H1 (cell line): ENCODE measurements around the gene TXNL4A. TPM values are rescaled to one million over a fixed set of nuclear protein-coding genes. Genes with fewer than 3 reads are reported as not detected.

Experiments used
- CTCF ChIA-PET: fragments of 300-600 bp; sonication (Branson Sonifier 250); formaldehyde crosslinking; loops from one replicate; lab custom pipeline; 2021; ENCODE audit not compliant: partially characterized antibody; lab: Charles Lee
- POLR2A ChIA-PET: fragments of 300-600 bp; sonication (Branson Sonifier 250); formaldehyde crosslinking; loops from one replicate; lab custom pipeline; 2021; ENCODE audit warnings: inconsistent platforms; ENCODE audit not compliant: partially characterized antibody; lab: Charles Lee
- DNase-seq, 2 experiments: peaks; one replicate each; pipeline versions ENCODE4 v3.0.0 to v3.0.0-alpha.2; 2010 to 2022; ENCODE audit warnings: low spot score in 2 of 2, low read depth in 1 of 2, mixed read lengths in 1 of 2
- FAIRE-seq: peaks from 2 replicates; lab custom pipeline; 2011; peaks lifted over from hg19 to GRCh38; lab: Jason Lieb, UNC
- H2AFZ ChIP-seq: 2 replicates; pipeline ENCODE4 v1.8.1; 2012; ENCODE audit warnings: low read length, inconsistent platforms
- H2AK5ac ChIP-seq: 2 replicates; pipeline ENCODE4 v1.6.1; 2013; ENCODE audit warnings: low read depth, low read length
- H2BK120ac ChIP-seq: replicated peaks from 2 replicates; pipeline ENCODE3; 2013; ENCODE audit warnings: low read depth, low read length, inconsistent platforms
- H2BK12ac ChIP-seq: 2 replicates; pipeline ENCODE4 v1.6.1; 2013; ENCODE audit warnings: low read depth, low read length
- H2BK15ac ChIP-seq: 2 replicates; pipeline ENCODE4 v1.6.1; 2013; ENCODE audit warnings: low read length
- H2BK20ac ChIP-seq: 2 replicates; pipeline ENCODE4 v1.6.1; 2013; ENCODE audit warnings: low read length
- H2BK5ac ChIP-seq: 2 replicates; pipeline ENCODE4 v1.6.1; 2013; ENCODE audit warnings: low read depth, low read length
- H3K14ac ChIP-seq: 2 replicates; pipeline ENCODE4 v1.6.1; 2013; ENCODE audit warnings: inconsistent platforms; ENCODE audit not compliant: insufficient read length
- H3K18ac ChIP-seq: 2 replicates; pipeline ENCODE4 v1.6.1; 2013; ENCODE audit warnings: low read length; ENCODE audit errors: extremely low read depth
- H3K23ac ChIP-seq: 2 replicates; pipeline ENCODE4 v1.6.1; 2013; ENCODE audit warnings: inconsistent platforms; ENCODE audit not compliant: insufficient read length
- H3K23me2 ChIP-seq: 2 replicates; pipeline ENCODE4 v1.6.1; 2013; ENCODE audit warnings: low read depth, low read length
- H3K27ac ChIP-seq: 2 replicates; pipeline ENCODE4 v1.6.1; 2011; ENCODE audit warnings: low read depth, low read length, inconsistent platforms
- H3K27me3 ChIP-seq, 4 experiments: replicated peaks in 1 of 4; 1 replicate in 1 of 4; 2 replicates in 3 of 4; pipeline versions ENCODE4 v1.6.1 to v1.8.1; 2011 to 2013; ENCODE audit warnings: low read length in 3 of 4, mild to moderate bottlenecking in 3 of 4, inconsistent platforms in 2 of 4, mixed read lengths in 2 of 4, moderate library complexity in 1 of 4; ENCODE audit not compliant: control insufficient read depth in 3 of 4, insufficient read depth in 3 of 4; ENCODE audit errors: extremely low read depth in 1 of 4
- H3K36me3 ChIP-seq, 4 experiments: 2 replicates each; pipeline versions ENCODE4 v1.6.1 to v1.8.1; 2011 to 2013; ENCODE audit warnings: mild to moderate bottlenecking in 4 of 4, low read length in 3 of 4, moderate library complexity in 2 of 4, control low read depth in 1 of 4, inconsistent platforms in 1 of 4; ENCODE audit not compliant: insufficient read depth in 4 of 4, control insufficient read depth in 2 of 4
- H3K4ac ChIP-seq: replicated peaks from 2 replicates; pipeline ENCODE3; 2013; ENCODE audit warnings: low read length, low read depth, mixed read lengths, inconsistent platforms; ENCODE audit not compliant: insufficient read length
- H3K4me1 ChIP-seq, 4 experiments: replicated peaks in 1 of 4; 1 replicate in 1 of 4; 2 replicates in 3 of 4; pipeline versions ENCODE4 v1.6.1 to v1.8.1; 2011 to 2013; ENCODE audit warnings: low read length in 3 of 4, inconsistent platforms in 2 of 4, mixed read lengths in 1 of 4; ENCODE audit not compliant: insufficient read depth in 4 of 4, control insufficient read depth in 3 of 4
- H3K4me2 ChIP-seq, 2 experiments: 2 replicates each; pipeline versions ENCODE4 v1.6.1 to v1.8.1; 2011 to 2013; ENCODE audit warnings: low read depth in 2 of 2, low read length in 2 of 2, control low read depth in 1 of 2, inconsistent platforms in 1 of 2, mild to moderate bottlenecking in 1 of 2; ENCODE audit not compliant: insufficient read depth in 1 of 2
- H3K4me3 ChIP-seq, 4 experiments: fragments of 200-600, 300-600 bp in 1 of 4; sonication (generic), shearing (Covaris generic), sonication (Bioruptor Twin) in 1 of 4; 2 replicates each; pipeline versions ENCODE4 v1.5.1 to v1.8.1; 2011 to 2016; ENCODE audit warnings: low read length in 4 of 4, low read depth in 3 of 4, control low read depth in 2 of 4, inconsistent platforms in 2 of 4, mild to moderate bottlenecking in 2 of 4, mixed read lengths in 1 of 4, moderate library complexity in 1 of 4; ENCODE audit not compliant: insufficient read depth in 2 of 4; ENCODE audit errors: extremely low read depth in 1 of 4
- H3K56ac ChIP-seq: replicated peaks from 2 replicates; pipeline ENCODE3; 2013; ENCODE audit warnings: low read depth, mild to moderate bottlenecking, mixed read lengths, low read length, inconsistent platforms; ENCODE audit not compliant: insufficient read length
- H3K79me1 ChIP-seq: 2 replicates; pipeline ENCODE4 v1.6.1; 2013; ENCODE audit warnings: low read depth, low read length, control low read depth
- H3K79me2 ChIP-seq, 2 experiments: 2 replicates each; pipeline versions ENCODE4 v1.6.1 to v1.8.1; 2012 to 2013; ENCODE audit warnings: low read length in 2 of 2, mild to moderate bottlenecking in 2 of 2, inconsistent platforms in 1 of 2; ENCODE audit not compliant: insufficient read depth in 2 of 2, control insufficient read depth in 1 of 2
- H3K9ac ChIP-seq, 4 experiments: replicated peaks in 1 of 4; 1 replicate in 1 of 4; 2 replicates in 3 of 4; pipeline versions ENCODE4 v1.6.1 to v1.8.1; 2011 to 2013; ENCODE audit warnings: low read depth in 3 of 4, low read length in 3 of 4, control low read depth in 2 of 4, mild to moderate bottlenecking in 2 of 4, moderate library complexity in 2 of 4, inconsistent platforms in 1 of 4; ENCODE audit errors: extremely low read depth in 1 of 4
- H3K9me3 ChIP-seq, 2 experiments: 2 replicates each; pipeline versions ENCODE4 v1.6.1 to v1.8.1; 2012 to 2013; ENCODE audit warnings: mild to moderate bottlenecking in 2 of 2, moderate library complexity in 2 of 2, control low read depth in 1 of 2, inconsistent platforms in 1 of 2, low read depth in 1 of 2, low read length in 1 of 2, mixed read lengths in 1 of 2; ENCODE audit not compliant: insufficient read depth in 2 of 2
- H4K20me1 ChIP-seq, 2 experiments: replicated peaks in 1 of 2; 2 replicates each; pipeline versions ENCODE3 to v1.8.1; 2011 to 2013; ENCODE audit warnings: inconsistent platforms in 2 of 2, low read length in 2 of 2, mild to moderate bottlenecking in 1 of 2; ENCODE audit not compliant: insufficient read depth in 2 of 2, control insufficient read depth in 1 of 2
- H4K5ac ChIP-seq: 2 replicates; pipeline ENCODE4 v1.6.1; 2013; ENCODE audit warnings: low read length, low read depth, mixed read lengths, inconsistent platforms; ENCODE audit not compliant: insufficient read length
- H4K8ac ChIP-seq: 2 replicates; pipeline ENCODE4 v1.8.0; 2013; ENCODE audit warnings: mild to moderate bottlenecking, moderate library complexity, low read length, inconsistent platforms; ENCODE audit not compliant: insufficient read depth; ENCODE audit errors: extremely low read depth
- H4K91ac ChIP-seq: replicated peaks from 2 replicates; pipeline ENCODE3; 2013; ENCODE audit warnings: low read length, mixed read lengths, inconsistent platforms; ENCODE audit not compliant: insufficient read length
- BCL11A ChIP-seq, 2 experiments: IDR thresholded peaks; one replicate each; pipeline ENCODE4 v1.6.1; 2011; ENCODE audit warnings: low read depth in 2 of 2, low read length in 2 of 2, mild to moderate bottlenecking in 2 of 2
- CTCF ChIP-seq, 3 experiments: IDR thresholded peaks; 1 replicate in 2 of 3; 2 replicates in 1 of 3; pipeline versions ENCODE4 v1.5.1 to v1.6.1; 2011; ENCODE audit warnings: low read length in 3 of 3, mild to moderate bottlenecking in 3 of 3, inconsistent platforms in 2 of 3, low read depth in 1 of 3, moderate library complexity in 1 of 3; ENCODE audit not compliant: insufficient read depth in 1 of 3; ENCODE audit errors: control extremely low read depth in 1 of 3
- WGBS, 2 experiments: shearing (Covaris generic) in 1 of 2; methylation state at CpG; one replicate each; pipeline versions ENCODE4 v1.1.6 to v1.1.7; 2013 to 2015; ENCODE audit warnings: low lambda C conversion rate in 2 of 2, mixed read lengths in 2 of 2, inconsistent platforms in 1 of 2, low coverage in 1 of 2, missing lambda C conversion rate in 1 of 2; ENCODE audit not compliant: insufficient replicate concordance in 2 of 2, insufficient coverage in 1 of 2, insufficient read length in 1 of 2; ENCODE audit errors: extremely low coverage in 1 of 2, missing lambda C conversion rate in 1 of 2; 5-methylcytosine and 5-hydroxymethylcytosine counted together
- polyA plus RNA-seq, 7 experiments: library from polyadenylated mRNA; depleted of rRNA in 3 of 7; stranded (reverse) in 5 of 7; unstranded in 2 of 7; fragments of >200 nt in 5 of 7; fragments of 200-250 nt in 2 of 7; gene quantifications; 1 replicate in 5 of 7; 2 replicates in 1 of 7; 4 replicates in 1 of 7; pipeline versions ENCODE4 v1.2.1 to v1.2.3, GENCODE V29; 2011 to 2013; ENCODE audit warnings: missing spikeins in 2 of 7, mixed read lengths in 2 of 7
- total RNA-seq: library from RNA; stranded (reverse); fragmentation: NEBNext Ultra II Directional; extraction: Animal tissue kit (Norgen Biotek cat#: 25700); gene quantifications from 2 replicates; pipeline ENCODE4 v1.2.1, GENCODE V29; 2021

TXNL4A gene
- total and polyA plus RNA-seq, 2 of the 8 experiments (the other 6 are each of a cell fraction or from before 2014, with no cell fraction given): 169 to 181 TPM

GRCh38 chr18:79962835-79963657 lies 25.3 kb downstream of the TXNL4A start:
- Histone ChIP-seq H3K18ac (peak overlapping the region; percentile 7; the same call in 1 of the 2 replicates), H4K5ac (no peak overlapping the region), H4K8ac (no peak overlapping the region), H4K20me1 (peaks cover 2 to 10% of the 10 kb centered on the region in 2 experiments), H3K14ac (no peak overlapping the region), H4K91ac (no peak overlapping the region), H3K79me2 (no peaks in the 10 kb centered on the region), H2AFZ (no peak overlapping the region), H3K4me3 (no peak overlapping the region), H2AK5ac (no peak overlapping the region), H3K27me3 (peaks cover 3 to 55% (median 45%) of the 10 kb centered on the region in 4 experiments), H3K23me2 (peaks cover 2% of the 10 kb centered on the region; the same call in 1 of the 2 replicates), H2BK5ac (no peak overlapping the region), H3K56ac (no peak overlapping the region), H2BK15ac (0 out of 2 replicates have a peak overlapping the region, but pooled peaks have one; percentile 46)
- DNase-seq: no peak
- 84% methylated on average over 30 of the region's 30 CpGs; no CpG with 5 or more reads in 1 of the 2 experiments for WGBS, 2 experiments
- FAIRE-seq: no peak
- CTCF ChIA-PET: interaction anchor here (0.7 to 3.0 kb wide), 6 partner anchors 11 to 77 kb away, joined by 3 to 17 read pairs (median 3); partner anchors contain the start of gene SLC66A2
- TF ChIP-seq BCL11A (IDR thresholded peaks at IDR 0.05; ENCODE audit: low read depth in 2 of 2, low read length in 2 of 2) (no peak), CTCF (IDR thresholded peaks at IDR 0.05; ENCODE audit: control extremely low read depth in 1 of 3, insufficient read depth in 1 of 3, low read depth in 1 of 3, low read length in 3 of 3) (peak in 1 of 3 experiments; percentile 3; a peak in 1 of 4 replicates)
- TF ChIP-seq, all 59 proteins: peak for 1
- Histone ChIP-seq H3K27ac (no peak overlapping the region), H3K4me2 (no peak overlapping the region), H3K36me3 (no peaks in the 10 kb centered on the region), H3K23ac (no peak overlapping the region), H3K79me1 (no peaks in the 10 kb centered on the region), H2BK120ac (no peak overlapping the region), H3K4me1 (peaks cover 2 to 25% (median 22%) of the 10 kb centered on the region in 4 experiments; a peak in 6 of 7 replicates), H2BK12ac (no peak overlapping the region), H2BK20ac (no peak overlapping the region), H3K9me3 (no peaks in the 10 kb centered on the region), H3K4ac (no peak overlapping the region), H3K9ac (no peak overlapping the region; a peak in 1 of 7 replicates)
- POLR2A ChIA-PET: interaction anchor here (1.6 to 2.1 kb wide), 2 partner anchors 11 to 14 kb away, joined by 5 to 8 read pairs; no protein-coding TSS in a partner anchor
